Ectodermal cell (in vitro differentiated cells): Measurements from ENCODE around the gene STC2.
"Not testable (repeated sequence)": the region's sequence is repeated elsewhere in the genome, so short reads cannot be mapped to it uniquely, and the experiment has no call there.

Source experiments
- H3K27ac ChIP-seq: 2 replicates; pipeline ENCODE4 v1.7.0; 2013; ENCODE audit warnings: mild to moderate bottlenecking, low read depth, low read length; ENCODE audit not compliant: insufficient read depth, poor library complexity, severe bottlenecking
- H3K27me3 ChIP-seq: 2 replicates; pipeline ENCODE4 v1.7.0; 2013; ENCODE audit warnings: mild to moderate bottlenecking, low read length; ENCODE audit not compliant: insufficient read depth, control insufficient read depth, poor library complexity, severe bottlenecking
- H3K36me3 ChIP-seq: one replicate; pipeline ENCODE4 v1.7.0; 2013; ENCODE audit warnings: low read length; ENCODE audit not compliant: control insufficient read depth, insufficient read depth
- H3K4me1 ChIP-seq: one replicate; pipeline ENCODE4 v1.7.0; 2013; ENCODE audit warnings: low read length; ENCODE audit not compliant: control insufficient read depth, insufficient read depth
- H3K4me3 ChIP-seq: 2 replicates; pipeline ENCODE4 v1.7.0; 2013; ENCODE audit warnings: low read depth, low read length, control low read depth; ENCODE audit not compliant: insufficient read depth
- H3K9me3 ChIP-seq: 2 replicates; pipeline ENCODE4 v1.7.0; 2013; ENCODE audit warnings: mild to moderate bottlenecking, low read length, moderate library complexity; ENCODE audit not compliant: control insufficient read depth
- WGBS, 2 experiments: methylation state at CpG; one replicate each; pipeline ENCODE4 v1.1.7; 2013; ENCODE audit warnings: missing lambda C conversion rate in 2 of 2; 5-methylcytosine and 5-hydroxymethylcytosine counted together

The STC2 gene

DNA sequence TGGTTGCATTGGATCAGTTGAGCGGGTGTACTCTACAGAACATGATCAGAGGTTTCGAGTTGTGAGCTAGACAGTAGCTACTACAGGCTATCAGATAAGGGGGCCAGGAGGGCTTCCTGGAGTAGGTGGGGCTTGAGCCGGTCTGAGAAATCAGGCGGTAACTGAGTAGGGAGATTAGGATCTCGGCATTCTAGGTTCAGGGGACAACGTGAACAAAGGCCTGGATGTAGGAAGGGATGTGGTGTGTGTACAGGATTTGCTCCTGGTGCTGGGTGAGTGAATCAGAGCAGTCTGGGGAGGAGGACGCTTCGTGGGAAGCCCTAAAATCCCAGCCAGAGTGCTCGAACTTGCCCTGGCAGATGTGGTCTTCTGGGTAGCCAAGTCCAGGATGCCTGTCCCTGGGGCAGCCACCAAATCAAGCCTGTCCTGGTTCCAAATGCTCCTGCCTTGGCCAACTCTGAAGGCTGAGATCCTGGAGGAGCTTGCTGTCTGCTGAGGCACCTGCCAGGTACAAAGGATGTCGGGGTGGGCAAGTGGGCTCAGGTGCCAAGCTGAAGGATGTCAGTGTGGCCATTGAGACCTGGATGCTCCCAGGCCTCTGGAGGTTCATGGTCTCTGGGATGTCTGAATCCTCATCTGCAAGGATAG lies 33.4 kb downstream of the STC2 start:
- peaks cover 5% of the 10 kb centered on the region for H3K27me3 ChIP-seq
- H3K4me1 ChIP-seq, result peaks cover 57% of the 10 kb centered on the region
- no peak overlapping the region for H3K27ac ChIP-seq
- H3K36me3 ChIP-seq, result no peaks in the 10 kb centered on the region
- H3K4me3 ChIP-seq, result no peak overlapping the region
- 76 to 79% methylated on average over 10 of the region's 10 CpGs for WGBS, 2 experiments
- no peaks in the 10 kb centered on the region for H3K9me3 ChIP-seq

DNA sequence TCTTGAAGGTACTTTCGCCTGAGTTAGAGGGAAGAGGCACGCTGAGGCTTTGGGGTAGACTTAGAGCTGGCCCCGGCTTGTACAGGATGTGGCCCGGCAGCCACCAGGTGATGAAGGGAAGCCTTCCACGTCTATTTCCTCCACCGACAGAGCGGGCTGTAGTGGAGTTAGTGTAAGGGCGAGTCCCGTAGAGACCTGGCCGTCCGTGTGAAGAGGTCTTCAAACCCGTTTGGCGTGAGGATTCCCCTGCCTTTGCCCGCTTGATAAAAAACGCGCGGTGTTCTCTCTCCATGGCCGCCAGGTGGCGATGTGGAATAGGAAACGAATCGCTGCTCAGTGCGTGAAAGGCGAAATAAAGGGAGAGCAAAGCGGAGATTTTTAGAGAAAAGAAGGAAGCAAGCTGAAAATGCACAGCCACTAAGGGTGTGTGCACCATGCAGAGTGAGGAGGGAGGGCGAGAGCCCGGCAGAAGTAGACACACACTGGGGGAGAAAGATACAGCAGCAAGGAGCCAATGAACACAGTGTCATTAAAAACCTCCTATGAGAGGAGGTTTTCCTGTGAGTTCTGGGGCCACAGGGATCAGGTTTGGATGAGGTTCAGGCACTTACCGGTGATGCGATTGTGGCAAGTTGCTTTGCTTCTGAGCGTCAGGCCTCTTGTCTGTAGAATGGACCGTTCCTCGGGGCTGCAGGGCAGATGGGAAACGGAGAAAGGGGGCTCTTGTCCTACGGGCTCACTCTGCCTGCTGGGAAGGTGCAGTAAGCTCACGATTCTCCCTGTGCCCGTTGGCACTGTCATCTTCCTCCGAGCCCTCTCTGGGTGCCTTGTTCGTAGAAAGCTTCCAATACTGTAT lies 34.2 kb downstream of the STC2 start:
- Histone ChIP-seq H3K4me3 (no peak overlapping the region), H3K9me3 (no peaks in the 10 kb centered on the region), H3K27me3 (peaks cover 5% of the 10 kb centered on the region), H3K27ac (no peak overlapping the region), H3K36me3 (no peaks in the 10 kb centered on the region), H3K4me1 (peaks cover 55% of the 10 kb centered on the region)
- WGBS, 2 experiments, result 26 to 27% methylated on average over 37 of the region's 37 CpGs

DNA sequence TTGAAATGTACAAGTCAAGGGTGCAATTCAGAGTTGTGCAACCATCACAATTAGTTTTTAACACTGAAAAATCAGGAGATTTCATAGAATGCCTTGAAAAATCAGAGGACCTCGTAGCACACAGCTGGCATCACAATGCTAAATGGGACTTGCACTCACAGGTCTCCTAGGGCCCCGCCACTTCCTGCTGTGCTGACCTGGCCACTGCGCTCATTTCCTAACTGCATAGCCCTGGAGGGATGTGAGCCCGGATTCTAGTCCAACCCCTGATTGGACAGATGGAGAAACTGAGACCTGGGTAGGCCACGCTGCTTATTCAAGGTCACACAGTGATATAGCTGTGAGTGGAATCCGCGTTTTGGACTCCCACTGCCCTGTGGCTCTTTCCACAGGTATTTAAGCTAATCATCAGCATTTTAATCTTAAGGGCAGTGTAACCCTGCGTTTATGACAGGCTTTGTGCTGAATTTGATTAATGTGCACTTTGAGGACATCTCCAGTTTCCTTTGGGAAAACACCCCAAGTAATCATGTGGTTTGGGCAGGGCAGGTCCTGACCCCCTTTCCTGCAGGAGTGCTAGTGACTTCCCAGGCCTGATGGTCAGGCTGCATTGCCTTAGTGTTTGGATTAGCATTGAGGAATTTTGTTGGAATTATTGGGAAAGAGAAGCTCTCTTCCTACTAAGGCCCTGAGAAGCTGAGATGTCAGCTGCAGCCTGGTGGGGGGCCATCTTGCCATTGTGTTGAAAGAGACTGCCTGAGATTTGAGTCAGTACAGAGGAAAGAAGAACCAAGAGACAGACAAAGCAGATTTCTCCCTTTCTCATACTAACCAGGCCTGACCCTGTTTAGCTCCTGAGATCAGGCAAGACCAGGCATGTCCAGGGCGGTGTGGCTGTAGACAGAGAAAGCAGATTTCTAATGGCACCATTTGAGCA lies 36.2 kb downstream of the STC2 start:
- Histone ChIP-seq H3K27ac (peak overlapping the region; percentile 58), H3K4me1 (peaks cover 38% of the 10 kb centered on the region), H3K27me3 (peaks cover 5% of the 10 kb centered on the region), H3K4me3 (no peak overlapping the region), H3K9me3 (no peaks in the 10 kb centered on the region), H3K36me3 (no peaks in the 10 kb centered on the region)
- 70 to 74% methylated on average over 9 of the region's 9 CpGs for WGBS, 2 experiments

DNA sequence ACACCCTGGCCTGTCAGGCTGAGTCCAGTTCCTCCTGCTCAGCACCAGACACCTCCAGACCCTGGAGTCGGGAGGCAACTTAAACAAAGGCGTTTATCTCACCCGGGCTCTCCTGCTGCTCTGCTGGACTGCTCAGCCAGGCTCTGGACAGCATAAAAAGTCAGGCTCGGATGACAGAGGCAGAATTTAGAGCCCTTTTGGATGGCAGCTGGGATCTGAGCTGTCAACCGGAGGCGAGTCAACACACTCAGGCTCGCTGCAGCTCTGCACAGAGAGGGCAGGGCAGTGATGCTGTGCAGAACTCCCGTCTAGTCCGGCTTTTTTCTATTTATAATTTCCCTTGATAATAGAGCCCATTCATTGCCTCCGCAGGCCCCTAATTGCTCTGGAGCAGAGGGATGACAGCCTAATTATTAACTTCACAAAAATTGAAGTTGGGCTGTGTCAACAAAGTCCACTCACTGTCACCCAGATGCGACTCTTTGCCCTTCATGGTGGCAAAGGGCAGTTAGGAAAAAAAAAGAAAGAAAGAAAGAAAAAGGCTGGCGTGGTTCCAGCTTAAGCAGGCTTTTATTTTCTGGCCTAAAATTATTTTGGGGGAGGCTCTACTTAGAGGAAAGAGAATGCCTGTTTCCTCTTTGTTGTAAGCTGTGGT lies 37.6 kb downstream of the STC2 start:
- peaks cover 33% of the 10 kb centered on the region for H3K4me1 ChIP-seq
- 74 to 75% methylated on average over 12 of the region's 12 CpGs for WGBS, 2 experiments
- no peaks in the 10 kb centered on the region for H3K36me3 ChIP-seq
- peaks cover 13% of the 10 kb centered on the region for H3K27me3 ChIP-seq
- H3K4me3 ChIP-seq, result no peak overlapping the region
- no peaks in the 10 kb centered on the region for H3K9me3 ChIP-seq
- H3K27ac ChIP-seq, result peak overlapping the region; percentile 18

DNA sequence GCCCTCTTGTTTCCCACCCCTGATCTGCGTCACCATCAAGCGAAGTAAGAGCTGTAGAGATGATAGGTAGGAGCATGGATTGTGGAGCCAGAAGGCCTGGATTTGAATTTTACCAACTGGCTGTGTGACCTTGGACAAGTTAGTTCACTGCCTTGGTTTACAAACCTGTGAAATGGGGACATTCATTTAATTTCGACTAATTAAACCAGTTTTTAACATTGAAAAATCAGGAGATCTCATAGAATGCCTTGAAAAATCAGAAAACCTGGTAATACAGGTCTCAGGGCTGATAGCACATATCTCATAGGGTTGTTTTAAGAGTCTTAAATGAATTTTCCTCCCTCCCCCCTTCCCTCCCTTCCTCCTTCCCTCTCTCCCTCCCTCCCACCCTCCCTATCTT lies 38.8 kb downstream of the STC2 start:
- H3K36me3 ChIP-seq, result no peaks in the 10 kb centered on the region
- 64 to 67% methylated on average over 3 of the region's 3 CpGs for WGBS, 2 experiments
- H3K27ac ChIP-seq, result no peak overlapping the region
- H3K4me1 ChIP-seq, result peaks cover 31% of the 10 kb centered on the region
- no peaks in the 10 kb centered on the region for H3K9me3 ChIP-seq
- H3K4me3 ChIP-seq, result no peak overlapping the region
- peaks cover 9% of the 10 kb centered on the region for H3K27me3 ChIP-seq

DNA sequence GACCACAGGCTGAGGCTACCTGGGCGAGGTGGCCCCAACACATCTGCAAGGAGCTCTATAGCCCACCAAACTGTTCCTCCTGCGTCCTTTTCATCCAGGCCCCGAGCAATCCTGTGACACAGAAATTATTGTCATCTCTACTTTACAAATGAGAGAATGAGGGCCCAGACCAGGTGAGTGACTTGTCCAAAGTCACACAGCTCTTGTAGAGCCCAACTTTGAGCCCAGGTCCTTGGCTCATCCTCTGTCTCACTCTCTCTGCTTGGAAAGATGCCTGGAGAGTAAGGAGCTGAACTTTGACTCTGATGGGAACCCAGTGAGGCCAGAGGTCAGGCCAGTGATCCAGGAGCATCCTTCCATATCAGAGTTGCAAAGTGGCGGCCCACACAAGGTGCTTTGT lies 39.6 kb downstream of the STC2 start:
- Histone ChIP-seq H3K27me3 (peaks cover 17% of the 10 kb centered on the region), H3K9me3 (no peaks in the 10 kb centered on the region), H3K36me3 (no peaks in the 10 kb centered on the region), H3K4me1 (peaks cover 24% of the 10 kb centered on the region), H3K27ac (no peak overlapping the region), H3K4me3 (no peak overlapping the region)
- 94 to 96% methylated on average over 4 of the region's 4 CpGs for WGBS, 2 experiments

DNA sequence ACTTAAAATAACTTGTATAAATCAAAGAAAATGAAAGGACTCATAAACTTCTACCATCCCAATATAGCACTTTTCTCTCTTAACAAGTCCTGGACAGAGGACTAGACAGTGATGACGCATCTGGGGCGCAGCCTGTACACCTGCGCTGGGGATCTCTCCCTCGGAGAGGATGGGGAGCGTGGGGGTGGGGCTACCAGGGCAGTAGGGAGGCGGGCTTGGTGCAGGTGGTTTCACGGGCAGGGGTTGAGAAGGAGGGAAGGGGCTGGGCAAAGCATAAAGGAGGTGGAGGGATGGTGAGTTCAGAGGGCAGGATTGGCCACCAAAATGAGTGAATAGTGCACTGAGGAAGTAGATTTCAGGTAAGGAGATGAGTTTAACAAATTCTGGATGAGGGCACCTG lies 41.1 kb downstream of the STC2 start:
- H3K4me3 ChIP-seq, result no peak overlapping the region
- H3K4me1 ChIP-seq, result peaks cover 18% of the 10 kb centered on the region
- no peak overlapping the region for H3K27ac ChIP-seq
- WGBS, 2 experiments, result 69 to 70% methylated on average over 7 of the region's 7 CpGs
- peaks cover 29% of the 10 kb centered on the region for H3K27me3 ChIP-seq
- no peaks in the 10 kb centered on the region for H3K36me3 ChIP-seq
- no peaks in the 10 kb centered on the region for H3K9me3 ChIP-seq

DNA sequence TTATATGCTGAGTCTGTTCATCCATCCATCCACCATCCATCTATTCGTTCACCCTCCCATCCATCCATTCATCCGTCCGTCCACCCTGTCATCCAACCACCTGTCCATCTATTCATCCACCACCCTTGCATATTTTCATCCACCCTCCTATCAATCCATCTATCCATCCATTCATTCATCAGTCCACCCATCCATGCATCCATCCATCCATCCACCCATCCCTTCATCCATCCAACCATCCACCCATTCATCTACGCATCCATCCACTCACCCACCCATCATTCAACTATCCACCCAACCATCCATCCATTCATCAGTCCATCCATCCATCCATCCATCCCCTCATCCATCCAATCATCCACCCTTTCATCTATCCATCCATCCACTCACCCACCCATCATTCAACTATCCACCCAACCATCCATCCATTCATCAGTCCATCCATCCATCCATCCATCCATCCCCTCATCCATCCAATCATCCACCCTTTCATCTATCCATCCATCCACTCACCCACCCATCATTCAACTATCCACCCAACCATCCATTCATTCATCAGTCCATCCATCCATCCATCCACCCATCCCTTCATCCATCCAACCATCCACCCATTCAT lies 43.8 kb downstream of the STC2 start:
- 91 to 95% methylated on average over 4 of the region's 4 CpGs for WGBS, 2 experiments
- H3K4me1 ChIP-seq, H3K36me3 ChIP-seq, H3K27ac ChIP-seq, H3K4me3 ChIP-seq, H3K9me3 ChIP-seq: not testable (repeated sequence)
- H3K27me3 ChIP-seq, result peaks cover 34% of the 10 kb centered on the region
